Measurements from ENCODE around the gene PAOX.

DNA sequence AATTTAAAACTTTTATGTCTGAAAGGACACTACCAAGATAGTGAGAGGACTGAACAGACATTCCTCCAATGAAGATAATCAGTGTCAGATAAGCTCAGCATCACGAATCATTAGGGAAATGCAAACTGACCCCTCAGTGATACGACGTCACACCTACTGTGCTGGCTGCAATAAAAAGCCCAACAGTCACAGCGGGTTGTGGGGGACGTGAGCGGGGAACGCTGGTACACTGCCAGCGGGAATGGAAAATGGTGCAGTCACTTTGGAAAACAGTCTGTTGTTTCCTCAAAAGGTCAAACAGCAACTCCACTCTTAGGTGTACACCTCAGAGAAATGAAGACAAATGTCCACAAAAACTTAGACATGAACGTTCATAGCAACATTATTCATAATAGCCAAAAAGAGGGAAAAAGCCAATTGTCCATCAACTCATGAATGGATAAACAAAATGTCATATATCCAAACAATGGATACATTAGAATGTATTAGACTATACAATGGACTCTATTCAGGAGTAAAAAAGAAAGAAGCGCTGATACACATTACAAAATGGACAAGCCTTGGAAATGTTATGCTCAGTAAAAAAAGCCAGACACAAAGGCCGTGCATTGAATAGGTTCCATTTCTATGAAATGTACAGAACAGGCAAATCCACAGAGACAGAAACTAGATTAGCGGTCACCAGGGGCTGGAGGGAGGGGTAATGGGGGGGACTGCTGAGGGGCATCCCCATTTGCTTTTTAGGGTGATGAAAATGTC lies 3.5 kb upstream of the PAOX start:
- TF ChIP-seq POLR2A (IDR thresholded peaks at IDR 0.05) (no peak), POLR2AphosphoS5 (IDR thresholded peaks at IDR 0.05; ENCODE audit: insufficient read depth in 1 of 2, low read depth in 1 of 2) (no peak)
- TF ChIP-seq, protein P1, sequence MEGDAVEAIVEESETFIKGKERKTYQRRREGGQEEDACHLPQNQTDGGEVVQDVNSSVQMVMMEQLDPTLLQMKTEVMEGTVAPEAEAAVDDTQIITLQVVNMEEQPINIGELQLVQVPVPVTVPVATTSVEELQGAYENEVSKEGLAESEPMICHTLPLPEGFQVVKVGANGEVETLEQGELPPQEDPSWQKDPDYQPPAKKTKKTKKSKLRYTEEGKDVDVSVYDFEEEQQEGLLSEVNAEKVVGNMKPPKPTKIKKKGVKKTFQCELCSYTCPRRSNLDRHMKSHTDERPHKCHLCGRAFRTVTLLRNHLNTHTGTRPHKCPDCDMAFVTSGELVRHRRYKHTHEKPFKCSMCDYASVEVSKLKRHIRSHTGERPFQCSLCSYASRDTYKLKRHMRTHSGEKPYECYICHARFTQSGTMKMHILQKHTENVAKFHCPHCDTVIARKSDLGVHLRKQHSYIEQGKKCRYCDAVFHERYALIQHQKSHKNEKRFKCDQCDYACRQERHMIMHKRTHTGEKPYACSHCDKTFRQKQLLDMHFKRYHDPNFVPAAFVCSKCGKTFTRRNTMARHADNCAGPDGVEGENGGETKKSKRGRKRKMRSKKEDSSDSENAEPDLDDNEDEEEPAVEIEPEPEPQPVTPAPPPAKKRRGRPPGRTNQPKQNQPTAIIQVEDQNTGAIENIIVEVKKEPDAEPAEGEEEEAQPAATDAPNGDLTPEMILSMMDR (IDR thresholded peaks at IDR 0.05), result no peak
